C1 segment of cervical spinal cord (tissue), 14 donors: ENCODE data around the gene ACD.

ENCODE experiments used
- DNase-seq, 14 donors: peaks; one replicate each; lab custom pipeline; 2025; lab: John Stamatoyannopoulos, UW

Gene ACD

GRCh38 chr16:67661886-67662652 is 2.0 kb upstream of the ACD start:
- no peak for DNase-seq

- peak in 1 of 14 donors; percentile 81 for DNase-seq
Measured at GRCh38 chr16:67661101-67661761, 1.2 kb upstream of the ACD start.

- peak; percentile 56 to 98 (median 87) for DNase-seq
Measured at GRCh38 chr16:67660564-67661028, 536 bp upstream of the ACD start, which contains the start of gene PARD6A. TSS of gene PARD6A (plus strand) at chr16:67660960. CDS start at chr16:67661039, 79 bp downstream.

DNA sequence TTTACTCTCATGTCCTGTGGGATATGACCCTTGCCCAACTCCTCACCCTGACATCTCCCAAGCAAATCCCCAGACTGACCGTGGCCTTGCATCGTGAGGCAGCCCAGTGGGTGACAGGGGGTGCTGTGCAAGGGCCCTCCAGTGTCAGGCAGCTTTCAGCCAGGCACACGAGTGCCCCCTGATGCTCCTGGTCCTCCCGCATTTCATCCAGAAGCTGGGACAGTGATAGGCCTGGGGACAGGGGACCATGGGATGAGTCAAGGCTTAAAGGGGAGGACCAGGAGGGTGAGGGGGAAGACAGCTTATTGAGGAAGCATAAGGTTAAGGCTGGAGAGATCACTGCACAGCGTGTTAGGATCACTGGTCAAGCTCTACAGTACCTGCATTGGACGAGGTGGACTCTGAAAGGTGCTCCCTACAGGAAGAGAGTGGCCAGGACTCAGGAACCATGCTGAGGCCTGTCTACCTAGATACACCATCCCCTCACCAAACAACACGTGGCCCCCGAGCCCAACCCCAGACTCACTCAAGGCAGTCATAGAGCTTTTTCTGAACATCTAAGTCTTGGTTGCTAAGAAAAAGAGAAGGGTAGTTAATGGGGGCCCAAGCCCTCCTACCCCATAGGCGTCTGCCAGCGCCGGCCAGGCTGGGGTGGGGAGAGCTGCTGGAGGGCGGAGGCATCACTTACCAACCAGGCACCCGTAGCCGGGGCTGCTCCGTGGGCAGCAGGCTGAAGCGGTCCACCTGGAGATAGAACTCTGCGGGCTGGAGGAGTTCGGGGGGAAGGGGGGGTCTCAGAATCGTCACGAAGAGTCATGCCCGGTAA is 998 bp downstream of the ACD start:
- no peak for DNase-seq

GRCh38 chr16:67657751-67658518 is 2.1 kb downstream of the ACD start:
- DNase-seq: no peak

DNA sequence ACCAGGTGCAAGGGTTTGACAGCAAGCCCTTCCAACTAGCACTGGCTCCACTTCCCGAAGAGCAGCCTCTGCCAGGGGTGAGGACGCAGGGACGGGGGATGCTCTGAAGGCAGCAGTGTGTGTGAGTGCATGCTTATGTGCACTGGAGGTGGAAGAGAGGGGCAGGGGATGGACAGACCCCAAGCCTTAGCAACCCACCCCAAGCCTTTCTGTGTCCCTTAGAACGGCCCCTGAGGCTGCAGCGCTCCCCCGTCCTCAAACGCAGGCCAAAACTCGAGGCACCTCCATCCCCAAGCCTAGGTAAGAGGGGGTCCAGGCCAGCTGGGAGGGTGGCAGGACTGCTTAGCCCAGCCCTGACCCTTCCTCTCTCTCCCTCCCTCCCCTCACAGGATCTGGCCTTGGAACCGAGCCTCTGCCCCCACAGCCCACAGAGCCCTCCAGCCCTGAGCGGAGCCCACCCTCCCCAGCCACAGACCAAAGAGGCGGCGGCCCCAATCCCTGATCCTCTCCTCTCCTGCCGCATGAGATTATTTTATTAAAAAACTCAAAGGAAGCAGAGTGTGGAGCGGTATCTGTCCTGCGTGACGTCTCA is 2.9 kb downstream of the ACD start:
- no peak for DNase-seq

DNA sequence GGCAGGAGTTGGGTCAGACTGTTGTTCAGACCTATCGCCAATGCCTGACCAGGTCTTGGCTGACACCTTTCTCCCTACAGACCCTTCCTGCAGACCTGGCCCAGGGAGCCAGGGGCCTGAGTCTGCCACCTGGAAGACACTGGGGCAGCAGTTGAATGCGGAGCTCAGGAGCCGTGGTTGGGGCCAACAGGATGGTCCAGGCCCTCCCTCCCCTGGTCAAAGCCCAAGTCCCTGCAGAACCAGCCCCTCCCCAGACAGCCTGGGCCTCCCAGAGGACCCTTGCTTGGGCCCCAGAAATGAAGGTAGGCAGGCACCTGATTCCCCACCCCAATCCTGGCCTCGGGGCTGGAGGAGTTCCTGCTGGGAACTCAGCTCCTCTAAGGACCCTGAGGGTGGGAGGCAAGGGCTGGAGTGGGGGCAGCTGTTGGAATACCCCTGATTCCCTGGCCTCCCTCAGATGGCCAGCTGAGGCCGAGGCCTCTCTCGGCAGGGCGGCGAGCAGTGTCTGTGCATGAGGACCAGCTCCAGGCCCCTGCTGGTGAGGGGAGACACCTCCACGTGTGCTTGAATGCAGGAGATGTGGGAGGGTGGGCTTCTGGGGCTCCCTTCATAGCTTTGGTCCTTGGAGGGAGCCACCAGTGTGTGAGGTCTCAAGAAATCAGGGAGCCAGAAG is 3.6 kb downstream of the ACD start:
- DNase-seq: no peak

GRCh38 chr16:67655363-67655762 is 4.7 kb downstream of the ACD start:
- no peak for DNase-seq

DNA sequence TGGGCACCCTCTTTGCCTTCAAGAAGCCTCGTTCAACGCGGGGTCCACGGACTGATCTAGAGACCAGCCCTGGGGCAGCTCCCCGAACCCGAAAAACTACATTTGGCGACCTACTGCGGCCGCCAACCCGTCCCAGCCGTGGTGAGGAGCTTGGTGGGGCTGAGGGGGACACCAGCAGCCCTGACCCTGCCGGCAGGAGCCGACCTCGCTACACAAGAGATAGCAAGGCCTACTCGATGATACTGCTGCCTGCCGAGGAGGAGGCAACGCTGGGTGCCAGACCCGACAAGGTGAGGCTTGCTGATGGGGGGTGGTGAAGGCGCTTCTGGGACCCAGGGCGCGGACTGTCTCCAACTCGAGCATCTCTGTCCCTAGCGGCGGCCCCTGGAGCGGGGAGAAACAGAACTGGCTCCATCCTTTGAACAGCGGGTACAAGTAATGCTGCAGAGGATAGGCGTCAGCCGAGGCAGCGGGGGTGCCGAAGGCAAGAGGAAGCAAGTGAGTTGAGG is 5.6 kb downstream of the ACD start:
- DNase-seq: no peak

GRCh38 chr16:67653789-67654402 is 6.2 kb downstream of the ACD start:
- no peak for DNase-seq

DNA sequence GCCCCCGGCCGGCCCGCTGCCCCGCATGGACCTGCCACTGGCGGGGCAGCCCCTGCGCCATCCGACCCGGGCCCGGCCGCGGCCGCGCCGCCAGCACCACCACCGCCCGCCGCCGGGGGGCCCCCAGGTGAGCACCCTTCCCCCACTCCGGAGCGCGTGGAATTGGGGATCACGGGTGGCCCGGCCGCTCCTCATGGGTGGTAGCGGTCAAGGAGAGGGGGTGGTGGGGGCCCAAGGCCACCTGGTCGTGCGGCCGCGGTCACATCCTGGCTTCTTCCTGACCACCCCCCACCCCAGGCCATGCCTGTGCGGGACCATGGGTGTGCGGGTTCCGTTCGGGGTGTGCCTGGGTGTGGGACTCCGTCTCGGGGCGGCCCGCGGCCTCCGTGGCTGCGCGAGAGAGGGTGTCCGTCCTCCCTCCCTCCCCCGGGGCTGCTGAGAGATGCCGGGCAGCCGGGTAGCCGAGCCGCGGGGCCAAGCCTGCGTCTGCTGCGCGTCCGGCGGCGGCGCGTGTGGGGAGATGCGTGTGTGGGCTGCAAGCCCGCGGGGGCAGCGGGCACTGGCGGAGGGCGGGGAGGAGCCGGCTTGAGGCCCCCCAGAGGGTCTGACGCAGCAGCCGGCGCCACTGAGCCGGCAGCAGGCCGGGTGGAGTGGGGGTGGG is 6.8 kb downstream of the ACD start:
- DNase-seq: peak in 1 of 14 donors; percentile 41

GRCh38 chr16:67652578-67653127 is 7.4 kb downstream of the ACD start:
- DNase-seq: peak in 1 of 14 donors; percentile 24

DNA sequence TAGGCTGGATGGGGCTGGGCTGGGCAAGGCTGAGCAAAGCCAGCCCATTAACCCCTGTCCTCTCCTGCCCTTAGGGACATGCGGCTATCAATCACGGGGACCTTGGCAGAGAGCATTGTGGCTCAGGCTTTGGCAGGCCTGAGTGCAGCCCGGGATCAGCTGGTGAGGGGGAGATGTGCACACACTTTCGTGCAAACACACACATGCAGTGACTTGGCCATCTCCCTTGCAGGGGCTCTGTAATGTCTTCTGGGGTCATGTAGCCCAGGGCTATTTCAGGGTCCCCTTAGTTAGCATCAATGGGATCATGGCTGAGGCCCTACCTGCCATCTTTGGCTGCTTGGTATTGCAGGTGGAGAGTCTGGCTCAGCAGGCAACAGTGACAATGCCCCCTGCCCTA is 8.2 kb downstream of the ACD start:
- DNase-seq: no peak

- no peak for DNase-seq
Measured at GRCh38 chr16:67651039-67651438, 9.0 kb downstream of the ACD start.

- no peak for DNase-seq
Measured at GRCh38 chr16:67650023-67650422, 10.0 kb downstream of the ACD start.

DNA sequence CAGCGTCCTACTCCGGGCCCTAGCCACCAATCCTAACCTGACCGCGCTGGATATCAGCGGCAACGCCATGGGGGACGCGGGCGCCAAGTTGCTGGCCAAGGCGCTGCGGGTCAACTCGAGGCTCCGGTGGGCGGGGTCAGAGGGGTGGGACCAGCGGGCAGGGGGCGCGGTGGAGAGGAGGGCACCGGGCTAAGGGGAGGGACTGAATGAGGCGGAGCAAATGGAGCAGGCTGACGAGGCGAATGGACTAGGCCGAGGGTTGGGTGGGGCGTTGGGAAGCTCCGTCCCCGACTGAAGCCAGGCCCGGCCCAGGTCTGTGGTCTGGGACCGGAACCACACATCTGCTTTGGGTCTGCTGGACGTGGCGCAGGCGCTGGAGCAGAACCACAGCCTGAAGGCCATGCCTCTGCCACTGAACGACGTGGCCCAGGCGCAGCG is 10.5 kb downstream of the ACD start:
- no peak for DNase-seq

DNA sequence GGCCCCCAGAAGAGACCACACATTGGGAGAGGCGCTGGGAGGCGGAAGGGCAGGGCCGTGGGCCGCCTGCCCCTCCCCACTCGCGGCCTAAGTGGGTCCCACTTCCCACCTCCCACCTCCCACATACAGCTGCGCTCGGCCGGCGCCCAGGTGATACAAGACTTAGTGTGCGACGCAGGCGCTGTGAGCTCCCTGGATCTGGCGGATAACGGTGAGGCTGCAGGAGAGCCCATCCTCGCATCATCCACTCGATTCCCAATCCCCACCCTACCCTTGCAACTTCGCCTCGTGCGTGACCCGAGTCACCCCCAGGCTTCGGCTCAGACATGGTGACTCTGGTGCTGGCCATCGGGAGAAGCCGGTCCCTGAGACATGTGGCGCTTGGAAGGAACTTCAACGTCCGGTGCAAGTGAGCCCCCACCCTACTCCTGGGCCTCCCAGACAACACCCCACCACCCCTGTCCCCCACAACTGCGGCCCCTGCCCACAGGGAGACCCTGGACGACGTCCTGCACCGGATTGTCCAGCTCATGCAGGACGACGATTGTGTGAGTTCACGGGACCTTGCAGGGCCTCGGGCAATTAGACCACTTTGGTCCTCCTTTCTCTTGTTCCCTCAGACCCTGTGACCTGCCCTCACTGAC is 11.2 kb downstream of the ACD start:
- DNase-seq: no peak

DNA sequence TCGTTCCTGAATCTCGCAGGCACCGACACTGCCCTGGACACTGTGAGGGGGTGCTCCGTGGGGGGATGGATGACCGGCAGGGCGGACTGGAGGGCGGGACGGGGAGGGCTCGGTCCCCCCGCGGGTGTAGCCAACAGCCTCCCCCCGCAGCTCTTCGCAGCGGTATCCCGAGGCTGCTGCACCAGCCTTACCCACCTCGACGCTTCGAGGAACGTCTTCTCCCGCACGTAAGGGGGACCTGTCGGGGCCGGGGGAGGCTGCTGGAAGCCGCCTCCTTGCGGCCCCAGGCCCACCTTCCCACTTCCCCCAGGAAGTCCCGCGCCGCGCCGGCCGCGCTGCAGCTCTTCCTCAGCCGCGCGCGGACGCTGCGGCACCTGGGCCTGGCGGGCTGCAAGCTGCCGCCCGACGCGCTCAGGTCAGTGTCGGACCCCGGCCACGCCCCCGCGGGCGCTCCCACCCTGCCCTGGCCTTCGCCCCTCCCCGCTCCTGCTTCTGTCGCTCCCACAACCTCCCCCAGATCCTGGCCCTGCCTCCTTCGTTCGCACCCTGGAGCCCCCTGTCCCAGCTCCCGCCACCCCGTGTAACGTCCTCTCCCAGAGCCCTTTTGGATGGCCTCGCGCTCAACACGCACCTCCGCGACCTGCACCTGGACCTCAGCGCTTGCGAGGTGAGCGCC is 11.8 kb downstream of the ACD start:
- DNase-seq: no peak
